ENCODE data around the gene NINJ1. TPM values are rescaled to one million over a fixed set of nuclear protein-coding genes. Genes with fewer than 3 reads are reported as not detected.
"Not testable (repeated sequence)": the region's sequence is repeated elsewhere in the genome, so short reads cannot be mapped to it uniquely, and the experiment has no call there.

The NINJ1 gene
- total RNA-seq, 1 donor from 2014 or later = 20.9 TPM

- not testable (repeated sequence) for H3K36me3 ChIP-seq (ENCODE audit: control insufficient read depth in 3 of 3, insufficient read depth in 3 of 3, low read length in 3 of 3)
Observed at GRCh38 chr9:93146696-93147095, 12.6 kb upstream of the NINJ1 start.

GRCh38 chr9:93143830-93144530, 9.9 kb upstream of the NINJ1 start:
- Histone ChIP-seq H3K36me3 (ENCODE audit: control insufficient read depth in 3 of 3, insufficient read depth in 3 of 3, low read length in 3 of 3) (no peaks in the 10 kb centered on the region), H3K27me3 (ENCODE audit: control insufficient read depth in 3 of 3, insufficient read depth in 3 of 3, low read length in 3 of 3) (no peaks in the 10 kb centered on the region), H3K4me1 (ENCODE audit: control insufficient read depth in 3 of 3, insufficient read depth in 3 of 3, low read length in 3 of 3) (peaks cover 23 to 37% (median 31%) of the 10 kb centered on the region in 3 donors), H3K4me3 (ENCODE audit: low read length in 3 of 3) (peak overlapping the region in 2 of 3 donors; percentile 42 to 45), H3K27ac (ENCODE audit: low read depth, low read length) (peak overlapping the region; percentile 75), H3K9ac (ENCODE audit: low read depth in 1 of 3, low read length in 3 of 3) (peak overlapping the region; percentile 17 to 65 (median 43)), H3K9me3 (ENCODE audit: control insufficient read depth in 3 of 3, low read length in 3 of 3) (peaks cover 0 to 2% (median 0%) of the 10 kb centered on the region in 3 donors)

More at GRCh38 chr9:93146696-93147095, 12.6 kb upstream of the NINJ1 start:
- not testable (repeated sequence) for H3K9ac ChIP-seq (ENCODE audit: low read depth in 1 of 3, low read length in 3 of 3); H3K4me3 ChIP-seq (ENCODE audit: low read length in 3 of 3); H3K27me3 ChIP-seq (ENCODE audit: control insufficient read depth in 3 of 3, insufficient read depth in 3 of 3, low read length in 3 of 3); H3K27ac ChIP-seq (ENCODE audit: low read depth, low read length); H3K9me3 ChIP-seq (ENCODE audit: control insufficient read depth in 3 of 3, low read length in 3 of 3)
- H3K4me1 ChIP-seq (ENCODE audit: control insufficient read depth in 3 of 3, insufficient read depth in 3 of 3, low read length in 3 of 3) = peaks cover 16 to 27% (median 21%) of the 10 kb centered on the region in 3 donors

GRCh38 chr9:93141771-93142483, 7.9 kb upstream of the NINJ1 start:
- Histone ChIP-seq H3K9ac (ENCODE audit: low read depth in 1 of 3, low read length in 3 of 3) (peak overlapping the region in 1 of 3 donors; percentile 40), H3K4me3 (ENCODE audit: low read length in 3 of 3) (no peak overlapping the region), H3K4me1 (ENCODE audit: control insufficient read depth in 3 of 3, insufficient read depth in 3 of 3, low read length in 3 of 3) (peaks cover 23 to 37% (median 28%) of the 10 kb centered on the region in 3 donors), H3K36me3 (ENCODE audit: control insufficient read depth in 3 of 3, insufficient read depth in 3 of 3, low read length in 3 of 3) (no peaks in the 10 kb centered on the region), H3K27ac (ENCODE audit: low read depth, low read length) (peak overlapping the region; percentile 44), H3K27me3 (ENCODE audit: control insufficient read depth in 3 of 3, insufficient read depth in 3 of 3, low read length in 3 of 3) (no peaks in the 10 kb centered on the region), H3K9me3 (ENCODE audit: control insufficient read depth in 3 of 3, low read length in 3 of 3) (no peaks in the 10 kb centered on the region)

- Histone ChIP-seq H3K4me1 (ENCODE audit: control insufficient read depth in 3 of 3, insufficient read depth in 3 of 3, low read length in 3 of 3) (peaks cover 41 to 50% (median 42%) of the 10 kb centered on the region in 3 donors), H3K4me3 (ENCODE audit: low read length in 3 of 3) (no peak overlapping the region), H3K9me3 (ENCODE audit: control insufficient read depth in 3 of 3, low read length in 3 of 3) (no peaks in the 10 kb centered on the region), H3K27ac (ENCODE audit: low read depth, low read length) (peak overlapping the region; percentile 41), H3K36me3 (ENCODE audit: control insufficient read depth in 3 of 3, insufficient read depth in 3 of 3, low read length in 3 of 3) (no peaks in the 10 kb centered on the region), H3K9ac (ENCODE audit: low read depth in 1 of 3, low read length in 3 of 3) (peak overlapping the region in 1 of 3 donors; percentile 33), H3K27me3 (ENCODE audit: control insufficient read depth in 3 of 3, insufficient read depth in 3 of 3, low read length in 3 of 3) (no peaks in the 10 kb centered on the region)
Observed at GRCh38 chr9:93139365-93140182, 5.5 kb upstream of the NINJ1 start.

- Histone ChIP-seq H3K4me1 (ENCODE audit: control insufficient read depth in 3 of 3, insufficient read depth in 3 of 3, low read length in 3 of 3) (peaks cover 37 to 42% (median 38%) of the 10 kb centered on the region in 3 donors), H3K36me3 (ENCODE audit: control insufficient read depth in 3 of 3, insufficient read depth in 3 of 3, low read length in 3 of 3) (no peaks in the 10 kb centered on the region), H3K27me3 (ENCODE audit: control insufficient read depth in 3 of 3, insufficient read depth in 3 of 3, low read length in 3 of 3) (no peaks in the 10 kb centered on the region), H3K4me3 (ENCODE audit: low read length in 3 of 3) (no peak overlapping the region), H3K9ac (ENCODE audit: low read depth in 1 of 3, low read length in 3 of 3) (no peak overlapping the region), H3K9me3 (ENCODE audit: control insufficient read depth in 3 of 3, low read length in 3 of 3) (no peaks in the 10 kb centered on the region), H3K27ac (ENCODE audit: low read depth, low read length) (no peak overlapping the region)
Observed at GRCh38 chr9:93138171-93138764, 4.2 kb upstream of the NINJ1 start.

GRCh38 chr9:93137362-93137761, 3.3 kb upstream of the NINJ1 start:
- H3K27me3 ChIP-seq (ENCODE audit: control insufficient read depth in 3 of 3, insufficient read depth in 3 of 3, low read length in 3 of 3) = no peaks in the 10 kb centered on the region
- no peak overlapping the region for H3K9ac ChIP-seq (ENCODE audit: low read depth in 1 of 3, low read length in 3 of 3)
- H3K36me3 ChIP-seq (ENCODE audit: control insufficient read depth in 3 of 3, insufficient read depth in 3 of 3, low read length in 3 of 3) = no peaks in the 10 kb centered on the region
- no peak overlapping the region for H3K4me3 ChIP-seq (ENCODE audit: low read length in 3 of 3)
- H3K4me1 ChIP-seq (ENCODE audit: control insufficient read depth in 3 of 3, insufficient read depth in 3 of 3, low read length in 3 of 3) = peaks cover 43 to 46% (median 45%) of the 10 kb centered on the region in 3 donors
- no peak overlapping the region for H3K27ac ChIP-seq (ENCODE audit: low read depth, low read length)
- H3K9me3 ChIP-seq (ENCODE audit: control insufficient read depth in 3 of 3, low read length in 3 of 3) = no peaks in the 10 kb centered on the region

GRCh38 chr9:93136011-93136440, 2.0 kb upstream of the NINJ1 start:
- peak overlapping the region; percentile 56 to 69 (median 57) for H3K4me3 ChIP-seq (ENCODE audit: low read length in 3 of 3)
- peaks cover 51 to 53% (median 52%) of the 10 kb centered on the region in 3 donors for H3K4me1 ChIP-seq (ENCODE audit: control insufficient read depth in 3 of 3, insufficient read depth in 3 of 3, low read length in 3 of 3)
- peak overlapping the region in 2 of 3 donors; percentile 63 to 83 for H3K9ac ChIP-seq (ENCODE audit: low read depth in 1 of 3, low read length in 3 of 3)
- H3K9me3 ChIP-seq (ENCODE audit: control insufficient read depth in 3 of 3, low read length in 3 of 3) = no peaks in the 10 kb centered on the region
- peak overlapping the region; percentile 55 for H3K27ac ChIP-seq (ENCODE audit: low read depth, low read length)
- H3K27me3 ChIP-seq (ENCODE audit: control insufficient read depth in 3 of 3, insufficient read depth in 3 of 3, low read length in 3 of 3) = no peaks in the 10 kb centered on the region
- H3K36me3 ChIP-seq (ENCODE audit: control insufficient read depth in 3 of 3, insufficient read depth in 3 of 3, low read length in 3 of 3) = no peaks in the 10 kb centered on the region

- H3K9me3 ChIP-seq (ENCODE audit: control insufficient read depth in 3 of 3, low read length in 3 of 3) = no peaks in the 10 kb centered on the region
- H3K4me3 ChIP-seq (ENCODE audit: low read length in 3 of 3) = peak overlapping the region; percentile 77 to 91 (median 81)
- H3K4me1 ChIP-seq (ENCODE audit: control insufficient read depth in 3 of 3, insufficient read depth in 3 of 3, low read length in 3 of 3) = peaks cover 58 to 61% (median 60%) of the 10 kb centered on the region in 3 donors
- H3K27me3 ChIP-seq (ENCODE audit: control insufficient read depth in 3 of 3, insufficient read depth in 3 of 3, low read length in 3 of 3) = no peaks in the 10 kb centered on the region
- H3K9ac ChIP-seq (ENCODE audit: low read depth in 1 of 3, low read length in 3 of 3) = peak overlapping the region; percentile 90 to 96 (median 96)
- H3K36me3 ChIP-seq (ENCODE audit: control insufficient read depth in 3 of 3, insufficient read depth in 3 of 3, low read length in 3 of 3) = no peaks in the 10 kb centered on the region
- peak overlapping the region; percentile 94 for H3K27ac ChIP-seq (ENCODE audit: low read depth, low read length)
Observed at GRCh38 chr9:93134740-93135444, 841 bp upstream of the NINJ1 start.

- H3K9ac ChIP-seq (ENCODE audit: low read depth in 1 of 3, low read length in 3 of 3) = peak overlapping the region; percentile 91 to 96 (median 96)
- peaks cover 65 to 69% (median 65%) of the 10 kb centered on the region in 3 donors for H3K4me1 ChIP-seq (ENCODE audit: control insufficient read depth in 3 of 3, insufficient read depth in 3 of 3, low read length in 3 of 3)
- no peaks in the 10 kb centered on the region for H3K9me3 ChIP-seq (ENCODE audit: control insufficient read depth in 3 of 3, low read length in 3 of 3)
- no peaks in the 10 kb centered on the region for H3K27me3 ChIP-seq (ENCODE audit: control insufficient read depth in 3 of 3, insufficient read depth in 3 of 3, low read length in 3 of 3)
- peak overlapping the region; percentile 81 to 91 (median 82) for H3K4me3 ChIP-seq (ENCODE audit: low read length in 3 of 3)
- H3K36me3 ChIP-seq (ENCODE audit: control insufficient read depth in 3 of 3, insufficient read depth in 3 of 3, low read length in 3 of 3) = no peaks in the 10 kb centered on the region
- peak overlapping the region; percentile 94 for H3K27ac ChIP-seq (ENCODE audit: low read depth, low read length)
Observed at GRCh38 chr9:93133681-93134014, 403 bp downstream of the NINJ1 start.

Data from skeletal muscle tissue (tissue), 4 donors.